GM23338 (cell line): ENCODE results near the gene NELFA. TPM values are rescaled to one million over a fixed set of nuclear protein-coding genes. Genes with fewer than 3 reads are reported as not detected.

Source experiments
- ATAC-seq: fragments of 200-7000 bp; cut with Tn5 transposase; 3 replicates; pipeline ENCODE4 v1.9.1; 2020
- DNase-seq: peaks from one replicate; pipeline ENCODE4 v3.0.0-alpha.2; 2015; ENCODE audit warnings: low spot score
- H2AFZ ChIP-seq: fragments of 200-600 bp; sonication (generic); 2 replicates; pipeline ENCODE4 v1.8.0; 2016; ENCODE audit warnings: antibody characterized with exemption, mild to moderate bottlenecking, moderate library complexity
- H3F3A ChIP-seq: fragments of 200-600 bp; sonication (generic); replicated peaks from 2 replicates; pipeline ENCODE4 v1.8.0; 2017; ENCODE audit warnings: antibody characterized with exemption, mixed run types, low read depth
- H3K27ac ChIP-seq: fragments of 200-600 bp; sonication (generic); 2 replicates; pipeline ENCODE4 v1.6.1; 2016; ENCODE audit warnings: low read depth
- H3K27me3 ChIP-seq: fragments of 200-600 bp; sonication (generic); 2 replicates; pipeline ENCODE4 v1.8.0; 2016; ENCODE audit warnings: mild to moderate bottlenecking, mixed run types, moderate library complexity; ENCODE audit not compliant: insufficient read depth
- H3K36me3 ChIP-seq: fragments of 200-600 bp; sonication (generic); 2 replicates; pipeline ENCODE4 v1.8.0; 2016; ENCODE audit warnings: mild to moderate bottlenecking; ENCODE audit not compliant: insufficient read depth
- H3K4me1 ChIP-seq: fragments of 200-600 bp; sonication (generic); 2 replicates; pipeline ENCODE4 v1.8.0; 2016; ENCODE audit warnings: mild to moderate bottlenecking, moderate library complexity; ENCODE audit not compliant: insufficient read depth
- H3K4me2 ChIP-seq: fragments of 200-600 bp; sonication (generic); 2 replicates; pipeline ENCODE4 v1.7.1; 2017; ENCODE audit warnings: mixed run types
- H3K4me3 ChIP-seq: fragments of 200-600 bp; sonication (generic); 2 replicates; pipeline ENCODE4 v1.6.1; 2016; ENCODE audit warnings: mixed run types
- H3K79me2 ChIP-seq: fragments of 200-600 bp; sonication (generic); replicated peaks from 2 replicates; pipeline ENCODE4 v1.8.0; 2017; ENCODE audit warnings: mild to moderate bottlenecking; ENCODE audit not compliant: insufficient read depth
- H3K9me2 ChIP-seq: fragments of 200-600 bp; sonication (generic); 2 replicates; pipeline ENCODE4 v1.8.0; 2017; ENCODE audit not compliant: insufficient read depth
- H4K20me1 ChIP-seq: fragments of 200-600 bp; sonication (generic); replicated peaks from 2 replicates; pipeline ENCODE4 v1.8.0; 2017; ENCODE audit warnings: mild to moderate bottlenecking; ENCODE audit not compliant: insufficient read depth
- H3K27ac Mint-ChIP-seq: 2 replicates; pipeline ENCODE4 v1.8.0; 2020; ENCODE audit warnings: inconsistent platforms, mild to moderate bottlenecking, moderate library complexity, mixed read lengths
- H3K27me3 Mint-ChIP-seq: 3 replicates; pipeline ENCODE4 v1.8.0; 2022; ENCODE audit warnings: low read depth, mild to moderate bottlenecking, moderate library complexity, mixed read lengths, inconsistent platforms; ENCODE audit not compliant: insufficient read depth, poor library complexity
- H3K36me3 Mint-ChIP-seq: 3 replicates; pipeline ENCODE4 v1.8.0; 2021; ENCODE audit warnings: low read depth, mild to moderate bottlenecking, inconsistent platforms, moderate library complexity, mixed read lengths
- H3K4me1 Mint-ChIP-seq: 3 replicates; pipeline ENCODE4 v1.8.0; 2020; ENCODE audit warnings: mild to moderate bottlenecking, inconsistent platforms, mixed read lengths
- H3K4me3 Mint-ChIP-seq: 3 replicates; pipeline ENCODE4 v1.8.0; 2021; ENCODE audit warnings: moderate library complexity, mild to moderate bottlenecking, inconsistent platforms, mixed read lengths
- H3K9me3 Mint-ChIP-seq: 3 replicates; pipeline ENCODE4 v1.8.0; 2020; ENCODE audit warnings: moderate library complexity, mild to moderate bottlenecking, inconsistent platforms, mixed read lengths
- CREB1 ChIP-seq: fragments of 250-450 bp; sonication (Bioruptor Pico); IDR thresholded peaks from 2 replicates; pipeline ENCODE4 v1.5.0; 2020; ENCODE audit warnings: low read depth, mild to moderate bottlenecking, moderate library complexity
- CTCF ChIP-seq, 2 experiments: fragments of 200-600 bp in 1 of 2; sonication (generic) in 1 of 2; conservative IDR thresholded peaks; 2 replicates each; pipeline versions ENCODE4 v1.5.1 to v1.6.1; 2016 to 2017; ENCODE audit warnings: antibody characterized with exemption in 2 of 2, low read depth in 2 of 2, mild to moderate bottlenecking in 2 of 2, moderate library complexity in 1 of 2
- ETS1 ChIP-seq: IDR thresholded peaks from 2 replicates; pipeline ENCODE4 v1.6.1; 2016; ENCODE audit warnings: antibody characterized with exemption
- EZH2phosphoT487 ChIP-seq: fragments of 200-600 bp; sonication (generic); IDR thresholded peaks from one replicate; pipeline ENCODE4 v1.8.1; 2018; ENCODE audit warnings: antibody characterized with exemption; ENCODE audit not compliant: unreplicated experiment
- JUNB ChIP-seq: IDR thresholded peaks from one replicate; pipeline ENCODE4 v1.6.1; 2016; ENCODE audit warnings: antibody characterized with exemption; ENCODE audit not compliant: unreplicated experiment
- POLR2AphosphoS5 ChIP-seq: IDR thresholded peaks from 2 replicates; pipeline ENCODE4 v1.6.1; 2016; ENCODE audit warnings: antibody characterized with exemption, low read depth
- STAT1 ChIP-seq: IDR thresholded peaks from one replicate; pipeline ENCODE4 v1.6.1; 2016; ENCODE audit warnings: antibody characterized with exemption; ENCODE audit not compliant: unreplicated experiment
- ZNF114 ChIP-seq: fragments of 250-450 bp; sonication (Bioruptor Pico); IDR thresholded peaks from 2 replicates; pipeline ENCODE4 v1.5.0; 2020; ENCODE audit warnings: mild to moderate bottlenecking, moderate library complexity
- ZNF331 ChIP-seq: fragments of 250-450 bp; sonication (Bioruptor Pico); IDR thresholded peaks from 2 replicates; pipeline ENCODE4 v1.5.0; 2020; ENCODE audit warnings: low read depth, mild to moderate bottlenecking, moderate library complexity
- polyA plus RNA-seq: library from polyadenylated mRNA; unstranded; fragments of >200 nt; fragmentation: Nextera tagmentation; extraction: Ambion mirVana; gene quantifications from 2 replicates; pipeline ENCODE4 v1.2.1, GENCODE V29; 2016
- total RNA-seq: library from RNA; depleted of rRNA; stranded (reverse); fragments of >200 nt; shearing (Covaris generic); gene quantifications from 2 replicates; pipeline ENCODE4 v1.2.3, GENCODE V29; 2014
- TF ChIP-seq, protein P1 (sequence below): IDR thresholded peaks from one replicate; pipeline ENCODE4 v1.6.1; 2018; ENCODE audit warnings: antibody characterized with exemption; ENCODE audit not compliant: unreplicated experiment

Gene NELFA
- total and polyA plus RNA-seq, 2 experiments from 2014 or later = 62.8 to 63.3 TPM

- TF ChIP-seq STAT1 = no peak
- TF ChIP-seq ETS1 = no peak
- TF ChIP-seq POLR2AphosphoS5 = no peak
- TF ChIP-seq CTCF (conservative IDR thresholded peaks at IDR 0.05; ENCODE audit: low read depth in 2 of 2) = no peak
- TF ChIP-seq EZH2phosphoT487 = no peak
- TF ChIP-seq ZNF114 (CRISPR knock-in tag) = no peak
- TF ChIP-seq CREB1 = no peak
- no peak for TF ChIP-seq JUNB
Measured at GRCh38 chr4:1982124-1983052, 26.4 kb downstream of the NELFA start (continued).

DNA sequence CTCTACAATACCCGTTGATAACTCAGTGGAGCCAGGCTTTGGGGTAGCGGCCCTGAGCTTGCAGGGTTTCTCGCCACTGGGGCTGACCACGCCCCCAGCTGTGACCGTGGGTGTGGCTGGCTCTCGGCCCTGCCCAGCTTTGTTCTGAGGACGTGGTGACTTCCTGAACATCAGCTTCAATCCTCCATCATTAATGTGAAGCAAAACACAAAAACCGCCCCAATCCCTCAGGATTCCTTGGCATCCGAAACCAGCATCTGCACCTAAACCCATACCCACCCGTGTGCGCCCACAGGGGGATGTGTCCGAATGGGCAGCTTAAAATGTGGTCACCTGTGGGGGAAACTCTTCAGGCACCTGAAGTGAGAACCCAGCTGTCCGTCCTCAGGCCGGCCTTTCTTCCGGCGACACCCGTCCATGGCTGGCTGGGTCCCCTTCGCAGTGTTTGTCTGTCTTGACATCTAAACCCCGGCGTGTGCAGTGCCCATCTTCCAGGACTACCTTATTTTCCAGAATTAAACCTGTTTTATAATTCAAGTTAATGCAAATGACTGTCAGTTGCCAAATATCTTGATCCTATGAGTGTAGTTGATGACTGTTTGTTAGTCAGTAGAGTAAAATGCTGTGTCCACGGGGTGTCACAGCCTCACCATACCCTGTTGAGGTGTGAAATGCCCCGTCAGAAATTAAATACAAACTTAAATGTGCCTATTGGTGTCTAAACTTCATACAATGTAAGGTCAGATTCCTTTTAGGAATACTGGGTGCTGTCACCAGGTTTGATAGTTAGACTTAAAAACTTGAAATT is 27.3 kb downstream of the NELFA start:
- DNase-seq (peak; percentile 64), ATAC-seq (peak; percentile 67)
- H3K27ac ChIP-seq = peak overlapping the region; percentile 28; the same call in 1 of the 2 replicates
- peaks cover 8% of the 10 kb centered on the region; the same call in 1 of the 2 replicates for H3F3A ChIP-seq
- no peak overlapping the region for H3K4me3 ChIP-seq
- no peak overlapping the region for H3K27ac Mint-ChIP-seq
- H3K27me3 ChIP-seq = no peaks in the 10 kb centered on the region
- H2AFZ ChIP-seq = no peak overlapping the region
- H3K4me1 ChIP-seq = no peaks in the 10 kb centered on the region
- no peak overlapping the region for H3K4me2 ChIP-seq
- H3K9me3 Mint-ChIP-seq = no peaks in the 10 kb centered on the region
- no peaks in the 10 kb centered on the region; the same call in 1 of the 2 replicates for H3K36me3 ChIP-seq
- no peaks in the 10 kb centered on the region for H3K9me2 ChIP-seq
- peaks cover 4% of the 10 kb centered on the region; the same call in 2 of the 3 replicates for H3K4me1 Mint-ChIP-seq
- H3K36me3 Mint-ChIP-seq = peaks cover 54% of the 10 kb centered on the region
- peaks cover 2% of the 10 kb centered on the region for H3K27me3 Mint-ChIP-seq
- no peaks in the 10 kb centered on the region for H3K79me2 ChIP-seq
- TF ChIP-seq, protein P1, sequence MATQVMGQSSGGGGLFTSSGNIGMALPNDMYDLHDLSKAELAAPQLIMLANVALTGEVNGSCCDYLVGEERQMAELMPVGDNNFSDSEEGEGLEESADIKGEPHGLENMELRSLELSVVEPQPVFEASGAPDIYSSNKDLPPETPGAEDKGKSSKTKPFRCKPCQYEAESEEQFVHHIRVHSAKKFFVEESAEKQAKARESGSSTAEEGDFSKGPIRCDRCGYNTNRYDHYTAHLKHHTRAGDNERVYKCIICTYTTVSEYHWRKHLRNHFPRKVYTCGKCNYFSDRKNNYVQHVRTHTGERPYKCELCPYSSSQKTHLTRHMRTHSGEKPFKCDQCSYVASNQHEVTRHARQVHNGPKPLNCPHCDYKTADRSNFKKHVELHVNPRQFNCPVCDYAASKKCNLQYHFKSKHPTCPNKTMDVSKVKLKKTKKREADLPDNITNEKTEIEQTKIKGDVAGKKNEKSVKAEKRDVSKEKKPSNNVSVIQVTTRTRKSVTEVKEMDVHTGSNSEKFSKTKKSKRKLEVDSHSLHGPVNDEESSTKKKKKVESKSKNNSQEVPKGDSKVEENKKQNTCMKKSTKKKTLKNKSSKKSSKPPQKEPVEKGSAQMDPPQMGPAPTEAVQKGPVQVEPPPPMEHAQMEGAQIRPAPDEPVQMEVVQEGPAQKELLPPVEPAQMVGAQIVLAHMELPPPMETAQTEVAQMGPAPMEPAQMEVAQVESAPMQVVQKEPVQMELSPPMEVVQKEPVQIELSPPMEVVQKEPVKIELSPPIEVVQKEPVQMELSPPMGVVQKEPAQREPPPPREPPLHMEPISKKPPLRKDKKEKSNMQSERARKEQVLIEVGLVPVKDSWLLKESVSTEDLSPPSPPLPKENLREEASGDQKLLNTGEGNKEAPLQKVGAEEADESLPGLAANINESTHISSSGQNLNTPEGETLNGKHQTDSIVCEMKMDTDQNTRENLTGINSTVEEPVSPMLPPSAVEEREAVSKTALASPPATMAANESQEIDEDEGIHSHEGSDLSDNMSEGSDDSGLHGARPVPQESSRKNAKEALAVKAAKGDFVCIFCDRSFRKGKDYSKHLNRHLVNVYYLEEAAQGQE = no peak
- TF ChIP-seq JUNB = no peak
- no peak for TF ChIP-seq CREB1
- no peak for TF ChIP-seq ZNF114 (CRISPR knock-in tag)
- TF ChIP-seq STAT1 = no peak
- no peak for TF ChIP-seq EZH2phosphoT487
- no peak for TF ChIP-seq ZNF331
- H3K4me3 Mint-ChIP-seq = no peak overlapping the region
- no peaks in the 10 kb centered on the region; the same call in 1 of the 2 replicates for H4K20me1 ChIP-seq
